Gastroesophageal sphincter (tissue), 3 donors: Measurements from ENCODE around the gene RASGRP3.

ENCODE experiments used
- CTCF ChIP-seq, 4 experiments: fragments of 200-600 bp in 2 of 4; fragments of 450-650 bp in 2 of 4; sonication (generic) in 1 of 4; IDR thresholded peaks; one replicate each; pipeline ENCODE4 v1.5.1; 2017 to 2019; ENCODE audit warnings: antibody characterized with exemption in 4 of 4, mild to moderate bottlenecking in 2 of 4, moderate library complexity in 2 of 4
- EP300 ChIP-seq: sonication (generic); formaldehyde crosslinking; IDR thresholded peaks from one replicate; pipeline ENCODE4 v1.6.1; 2017; ENCODE audit warnings: antibody characterized with exemption, mild to moderate bottlenecking

GRCh38 chr2:33526921-33527320 is 50.5 kb downstream of the RASGRP3 start:
- no peak for TF ChIP-seq CTCF (IDR thresholded peaks at IDR 0.05)
- no peak for TF ChIP-seq EP300
